ENCODE results near the gene ATP6V1C2. TPM values are rescaled to one million over a fixed set of nuclear protein-coding genes. Genes with fewer than 3 reads are reported as not detected.

Gene ATP6V1C2
- total and polyA plus RNA-seq, 2 experiments from 2014 or later = 0.14 to 2.1 TPM

GRCh38 chr2:10830641-10831399 is 109.4 kb downstream of the ATP6V1C2 start:
- Histone ChIP-seq H2AFZ (peak overlapping the region; percentile 43; the same call in 1 of the 2 replicates), H4K20me1 (replicated peaks; ENCODE audit: insufficient read depth) (no peaks in the 10 kb centered on the region), H3K79me2 (replicated peaks; ENCODE audit: insufficient read depth) (no peaks in the 10 kb centered on the region), H3F3A (replicated peaks; ENCODE audit: low read depth) (no peaks in the 10 kb centered on the region), H3K27me3 (ENCODE audit: insufficient read depth) (no peaks in the 10 kb centered on the region), H3K27ac (ENCODE audit: low read depth) (no peak overlapping the region), H3K4me2 (no peak overlapping the region), H3K36me3 (ENCODE audit: insufficient read depth) (no peaks in the 10 kb centered on the region), H3K4me3 (no peak overlapping the region), H3K9me2 (ENCODE audit: insufficient read depth) (no peaks in the 10 kb centered on the region), H3K4me1 (ENCODE audit: insufficient read depth) (peaks cover 8% of the 10 kb centered on the region; the same call in 1 of the 2 replicates)
- Mint-ChIP-seq H3K9me3 (peaks cover 3% of the 10 kb centered on the region; the same call in 1 of the 3 replicates), H3K4me1 (peaks cover 17% of the 10 kb centered on the region), H3K4me3 (no peak overlapping the region), H3K27me3 (ENCODE audit: insufficient read depth, low read depth, poor library complexity) (peaks cover 21% of the 10 kb centered on the region), H3K27ac (no peak overlapping the region), H3K36me3 (ENCODE audit: low read depth) (no peaks in the 10 kb centered on the region)
- no peak for TF ChIP-seq NANOG (IDR thresholded peaks at IDR 0.05; ENCODE audit: borderline replicate concordance)
- TF ChIP-seq STAT1 (IDR thresholded peaks at IDR 0.05; ENCODE audit: unreplicated experiment) = no peak
- no peak for TF ChIP-seq REST (IDR thresholded peaks at IDR 0.05; ENCODE audit: unreplicated experiment)
- TF ChIP-seq, protein P1, sequence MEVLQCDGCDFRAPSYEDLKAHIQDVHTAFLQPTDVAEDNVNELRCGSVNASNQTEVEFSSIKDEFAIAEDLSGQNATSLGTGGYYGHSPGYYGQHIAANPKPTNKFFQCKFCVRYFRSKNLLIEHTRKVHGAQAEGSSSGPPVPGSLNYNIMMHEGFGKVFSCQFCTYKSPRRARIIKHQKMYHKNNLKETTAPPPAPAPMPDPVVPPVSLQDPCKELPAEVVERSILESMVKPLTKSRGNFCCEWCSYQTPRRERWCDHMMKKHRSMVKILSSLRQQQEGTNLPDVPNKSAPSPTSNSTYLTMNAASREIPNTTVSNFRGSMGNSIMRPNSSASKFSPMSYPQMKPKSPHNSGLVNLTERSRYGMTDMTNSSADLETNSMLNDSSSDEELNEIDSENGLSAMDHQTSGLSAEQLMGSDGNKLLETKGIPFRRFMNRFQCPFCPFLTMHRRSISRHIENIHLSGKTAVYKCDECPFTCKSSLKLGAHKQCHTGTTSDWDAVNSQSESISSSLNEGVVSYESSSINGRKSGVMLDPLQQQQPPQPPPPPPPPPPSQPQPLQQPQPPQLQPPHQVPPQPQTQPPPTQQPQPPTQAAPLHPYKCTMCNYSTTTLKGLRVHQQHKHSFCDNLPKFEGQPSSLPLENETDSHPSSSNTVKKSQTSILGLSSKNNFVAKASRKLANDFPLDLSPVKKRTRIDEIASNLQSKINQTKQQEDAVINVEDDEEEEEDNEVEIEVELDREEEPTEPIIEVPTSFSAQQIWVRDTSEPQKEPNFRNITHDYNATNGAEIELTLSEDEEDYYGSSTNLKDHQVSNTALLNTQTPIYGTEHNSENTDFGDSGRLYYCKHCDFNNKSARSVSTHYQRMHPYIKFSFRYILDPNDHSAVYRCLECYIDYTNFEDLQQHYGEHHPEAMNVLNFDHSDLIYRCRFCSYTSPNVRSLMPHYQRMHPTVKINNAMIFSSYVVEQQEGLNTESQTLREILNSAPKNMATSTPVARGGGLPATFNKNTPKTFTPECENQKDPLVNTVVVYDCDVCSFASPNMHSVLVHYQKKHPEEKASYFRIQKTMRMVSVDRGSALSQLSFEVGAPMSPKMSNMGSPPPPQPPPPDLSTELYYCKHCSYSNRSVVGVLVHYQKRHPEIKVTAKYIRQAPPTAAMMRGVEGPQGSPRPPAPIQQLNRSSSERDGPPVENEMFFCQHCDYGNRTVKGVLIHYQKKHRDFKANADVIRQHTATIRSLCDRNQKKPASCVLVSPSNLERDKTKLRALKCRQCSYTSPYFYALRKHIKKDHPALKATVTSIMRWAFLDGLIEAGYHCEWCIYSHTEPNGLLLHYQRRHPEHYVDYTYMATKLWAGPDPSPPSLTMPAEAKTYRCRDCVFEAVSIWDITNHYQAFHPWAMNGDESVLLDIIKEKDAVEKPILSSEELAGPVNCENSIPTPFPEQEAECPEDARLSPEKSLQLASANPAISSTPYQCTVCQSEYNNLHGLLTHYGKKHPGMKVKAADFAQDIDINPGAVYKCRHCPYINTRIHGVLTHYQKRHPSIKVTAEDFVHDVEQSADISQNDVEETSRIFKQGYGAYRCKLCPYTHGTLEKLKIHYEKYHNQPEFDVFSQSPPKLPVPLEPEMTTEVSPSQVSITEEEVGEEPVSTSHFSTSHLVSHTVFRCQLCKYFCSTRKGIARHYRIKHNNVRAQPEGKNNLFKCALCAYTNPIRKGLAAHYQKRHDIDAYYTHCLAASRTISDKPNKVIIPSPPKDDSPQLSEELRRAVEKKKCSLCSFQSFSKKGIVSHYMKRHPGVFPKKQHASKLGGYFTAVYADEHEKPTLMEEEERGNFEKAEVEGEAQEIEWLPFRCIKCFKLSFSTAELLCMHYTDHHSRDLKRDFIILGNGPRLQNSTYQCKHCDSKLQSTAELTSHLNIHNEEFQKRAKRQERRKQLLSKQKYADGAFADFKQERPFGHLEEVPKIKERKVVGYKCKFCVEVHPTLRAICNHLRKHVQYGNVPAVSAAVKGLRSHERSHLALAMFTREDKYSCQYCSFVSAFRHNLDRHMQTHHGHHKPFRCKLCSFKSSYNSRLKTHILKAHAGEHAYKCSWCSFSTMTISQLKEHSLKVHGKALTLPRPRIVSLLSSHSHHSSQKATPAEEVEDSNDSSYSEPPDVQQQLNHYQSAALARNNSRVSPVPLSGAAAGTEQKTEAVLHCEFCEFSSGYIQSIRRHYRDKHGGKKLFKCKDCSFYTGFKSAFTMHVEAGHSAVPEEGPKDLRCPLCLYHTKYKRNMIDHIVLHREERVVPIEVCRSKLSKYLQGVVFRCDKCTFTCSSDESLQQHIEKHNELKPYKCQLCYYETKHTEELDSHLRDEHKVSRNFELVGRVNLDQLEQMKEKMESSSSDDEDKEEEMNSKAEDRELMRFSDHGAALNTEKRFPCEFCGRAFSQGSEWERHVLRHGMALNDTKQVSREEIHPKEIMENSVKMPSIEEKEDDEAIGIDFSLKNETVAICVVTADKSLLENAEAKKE (CRISPR knock-in tag; IDR thresholded peaks at IDR 0.05) = no peak
- TF ChIP-seq ZNF114 (CRISPR knock-in tag; IDR thresholded peaks at IDR 0.05) = no peak
- TF ChIP-seq EZH2 (IDR thresholded peaks at IDR 0.05; ENCODE audit: low read depth, unreplicated experiment) = no peak
- no peak for TF ChIP-seq EZH2phosphoT487 (IDR thresholded peaks at IDR 0.05; ENCODE audit: unreplicated experiment)
- TF ChIP-seq CTCF (conservative IDR thresholded peaks at IDR 0.05; ENCODE audit: low read depth in 2 of 2) = no peak
- no peak for TF ChIP-seq POLR2AphosphoS5 (IDR thresholded peaks at IDR 0.05; ENCODE audit: low read depth)
- no peak for TF ChIP-seq JUNB (IDR thresholded peaks at IDR 0.05; ENCODE audit: unreplicated experiment)
- TF ChIP-seq CREB1 (CRISPR knock-in tag; IDR thresholded peaks at IDR 0.05; ENCODE audit: low read depth) = no peak
- TF ChIP-seq ZNF331 (CRISPR knock-in tag; IDR thresholded peaks at IDR 0.05; ENCODE audit: low read depth) = no peak
- TF ChIP-seq, protein P2, sequence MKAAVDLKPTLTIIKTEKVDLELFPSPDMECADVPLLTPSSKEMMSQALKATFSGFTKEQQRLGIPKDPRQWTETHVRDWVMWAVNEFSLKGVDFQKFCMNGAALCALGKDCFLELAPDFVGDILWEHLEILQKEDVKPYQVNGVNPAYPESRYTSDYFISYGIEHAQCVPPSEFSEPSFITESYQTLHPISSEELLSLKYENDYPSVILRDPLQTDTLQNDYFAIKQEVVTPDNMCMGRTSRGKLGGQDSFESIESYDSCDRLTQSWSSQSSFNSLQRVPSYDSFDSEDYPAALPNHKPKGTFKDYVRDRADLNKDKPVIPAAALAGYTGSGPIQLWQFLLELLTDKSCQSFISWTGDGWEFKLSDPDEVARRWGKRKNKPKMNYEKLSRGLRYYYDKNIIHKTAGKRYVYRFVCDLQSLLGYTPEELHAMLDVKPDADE (IDR thresholded peaks at IDR 0.05) = no peak
- no peak for ATAC-seq
- no peak for DNase-seq (ENCODE audit: low spot score)
